ENCODE data around the gene DOK7.
"Not testable (repeated sequence)": the region's sequence is repeated elsewhere in the genome, so short reads cannot be mapped to it uniquely, and the experiment has no call there.

The DOK7 gene

DNA sequence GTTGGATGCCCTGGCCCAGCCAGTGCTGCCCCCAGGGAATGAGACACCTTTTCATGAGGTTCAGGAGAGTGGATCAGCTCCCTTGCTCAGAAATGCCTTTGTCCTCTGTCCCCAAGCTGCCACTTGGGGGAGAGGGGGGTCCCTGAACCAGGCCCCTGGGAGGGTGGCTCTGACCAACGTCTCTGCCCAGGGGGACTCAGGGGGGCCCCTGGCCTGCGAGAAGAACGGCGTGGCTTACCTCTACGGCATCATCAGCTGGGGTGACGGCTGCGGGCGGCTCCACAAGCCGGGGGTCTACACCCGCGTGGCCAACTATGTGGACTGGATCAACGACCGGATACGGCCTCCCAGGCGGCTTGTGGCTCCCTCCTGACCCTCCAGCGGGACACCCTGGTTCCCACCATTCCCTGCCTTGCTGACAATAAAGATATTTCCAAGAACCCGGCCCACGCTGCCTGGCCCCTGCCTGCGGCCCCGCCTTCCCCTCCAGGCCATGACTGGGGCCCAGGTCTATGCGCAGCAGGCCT, 14.0 kb upstream of the DOK7 start:
- no peak overlapping the region for H3K4me3 ChIP-seq (ENCODE audit: insufficient read depth, low read depth, low read length)
- H3K36me3 ChIP-seq (ENCODE audit: control insufficient read depth, insufficient read depth, low read length): no peaks in the 10 kb centered on the region
- 91 to 96% methylated on average over 21 of the region's 21 CpGs for WGBS, 2 experiments
- no peaks in the 10 kb centered on the region for H3K27me3 ChIP-seq (ENCODE audit: control insufficient read depth, insufficient read depth, low read length, poor library complexity, severe bottlenecking)
- H3K4me1 ChIP-seq (ENCODE audit: control insufficient read depth, insufficient read depth, low read length): peaks cover 8% of the 10 kb centered on the region
- H3K9me3 ChIP-seq (ENCODE audit: control insufficient read depth, low read length): no peaks in the 10 kb centered on the region
- no peak overlapping the region for H3K27ac ChIP-seq (ENCODE audit: insufficient read depth, low read depth, low read length, poor library complexity, severe bottlenecking)

DNA sequence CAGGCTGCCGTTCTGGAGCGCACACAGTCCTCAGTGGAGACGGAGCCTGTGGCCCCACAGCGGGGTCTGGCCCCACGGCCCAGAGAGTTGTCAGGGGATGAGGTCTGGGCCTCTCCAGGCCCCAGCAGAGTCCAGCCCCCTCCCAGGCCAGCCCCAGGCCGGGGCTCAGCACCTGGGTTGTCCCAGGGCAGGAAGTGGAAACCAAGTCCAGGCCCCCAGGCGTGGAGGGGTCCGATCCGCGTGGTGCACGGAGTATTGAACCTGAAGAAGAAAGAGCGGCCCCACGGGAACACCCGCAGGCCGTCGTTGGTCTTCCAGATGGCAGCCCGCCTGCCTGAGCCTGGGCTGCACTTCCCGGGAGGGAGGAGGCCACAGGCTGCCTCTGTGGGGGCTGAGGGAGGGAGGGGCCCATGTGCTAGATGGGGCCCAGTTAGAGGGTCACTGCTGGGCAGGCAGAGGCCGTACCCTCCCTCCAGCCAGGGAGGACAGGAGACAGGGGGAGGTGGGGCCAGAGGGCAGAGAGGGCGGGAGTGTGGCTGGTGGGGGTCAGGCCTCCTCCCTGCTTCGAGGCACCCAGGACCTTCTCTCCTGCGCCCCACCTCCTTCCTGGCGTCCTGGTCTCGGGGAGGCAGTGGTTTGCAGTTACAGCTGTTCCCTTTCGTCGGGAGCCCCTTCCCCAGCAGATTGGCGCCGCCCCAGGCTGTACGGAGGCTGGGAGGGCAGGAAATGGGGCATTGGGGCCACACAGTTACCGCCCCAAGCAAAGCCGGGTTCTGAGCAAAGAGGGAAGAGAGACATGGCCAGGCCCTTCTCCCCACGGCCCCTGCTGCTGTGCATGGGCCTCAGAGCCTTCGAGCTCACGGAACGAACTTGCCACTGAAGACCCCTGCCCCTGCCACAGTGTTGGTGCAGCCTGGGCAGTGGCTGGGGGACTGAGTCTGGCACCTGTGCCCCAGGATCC, 13.3 kb upstream of the DOK7 start:
- Histone ChIP-seq H3K27ac (ENCODE audit: insufficient read depth, low read depth, low read length, poor library complexity, severe bottlenecking) (no peak overlapping the region), H3K4me1 (ENCODE audit: control insufficient read depth, insufficient read depth, low read length) (peaks cover 8% of the 10 kb centered on the region), H3K27me3 (ENCODE audit: control insufficient read depth, insufficient read depth, low read length, poor library complexity, severe bottlenecking) (no peaks in the 10 kb centered on the region), H3K9me3 (ENCODE audit: control insufficient read depth, low read length) (no peaks in the 10 kb centered on the region), H3K4me3 (ENCODE audit: insufficient read depth, low read depth, low read length) (no peak overlapping the region), H3K36me3 (ENCODE audit: control insufficient read depth, insufficient read depth, low read length) (no peaks in the 10 kb centered on the region)
- 86 to 89% methylated on average over 35 of the region's 35 CpGs for WGBS, 2 experiments

DNA sequence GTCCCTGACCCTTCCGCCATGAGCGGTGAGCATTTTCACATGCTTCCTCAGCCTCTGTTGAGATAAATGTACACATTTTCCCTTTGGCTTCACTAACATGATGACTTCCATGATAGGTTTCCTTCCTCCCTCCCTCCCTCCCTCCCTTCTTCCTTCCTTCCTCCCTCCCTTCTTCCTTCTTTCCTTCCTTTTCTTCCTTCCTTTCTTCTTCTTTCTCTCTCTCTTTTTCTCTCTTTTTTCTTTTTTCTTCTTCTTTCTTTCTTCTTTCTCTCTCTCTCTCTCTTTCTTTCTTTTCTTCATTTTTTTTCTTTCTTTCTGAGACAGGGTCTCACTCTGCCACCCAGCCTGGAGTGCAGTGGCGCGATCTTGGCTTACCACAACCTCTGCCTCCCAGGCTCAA, 12.5 kb upstream of the DOK7 start:
- H3K4me3 ChIP-seq (ENCODE audit: insufficient read depth, low read depth, low read length): no peak overlapping the region
- no peaks in the 10 kb centered on the region for H3K9me3 ChIP-seq (ENCODE audit: control insufficient read depth, low read length)
- no peaks in the 10 kb centered on the region for H3K36me3 ChIP-seq (ENCODE audit: control insufficient read depth, insufficient read depth, low read length)
- no peak overlapping the region for H3K27ac ChIP-seq (ENCODE audit: insufficient read depth, low read depth, low read length, poor library complexity, severe bottlenecking)
- peaks cover 8% of the 10 kb centered on the region for H3K4me1 ChIP-seq (ENCODE audit: control insufficient read depth, insufficient read depth, low read length)
- WGBS, 2 experiments: 91 to 95% methylated on average over 4 of the region's 4 CpGs
- no peaks in the 10 kb centered on the region for H3K27me3 ChIP-seq (ENCODE audit: control insufficient read depth, insufficient read depth, low read length, poor library complexity, severe bottlenecking)

DNA sequence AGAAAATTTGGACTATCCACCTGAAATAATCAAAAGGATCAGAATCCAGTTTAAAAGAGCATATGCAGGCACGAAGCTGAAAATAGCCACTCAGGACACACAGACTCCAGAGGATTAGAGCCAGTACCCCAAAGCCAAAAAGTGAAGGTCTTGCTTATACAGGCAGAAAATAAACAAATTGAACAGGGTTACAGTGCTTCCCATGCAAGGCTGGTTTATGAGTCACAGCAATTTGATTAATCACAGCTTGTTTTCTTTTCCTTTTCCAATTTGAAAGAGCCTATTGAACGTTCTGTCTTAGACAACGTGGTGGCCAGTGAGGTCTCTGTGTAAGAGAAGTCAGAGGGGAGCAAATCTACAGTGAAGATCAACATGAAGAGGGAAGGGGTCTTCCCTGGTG, 11.2 kb upstream of the DOK7 start:
- H3K27ac ChIP-seq (ENCODE audit: insufficient read depth, low read depth, low read length, poor library complexity, severe bottlenecking): no peak overlapping the region
- no peak overlapping the region for H3K4me3 ChIP-seq (ENCODE audit: insufficient read depth, low read depth, low read length)
- WGBS, 2 experiments: 96 to 97% methylated on average over 3 of the region's 3 CpGs
- H3K27me3 ChIP-seq (ENCODE audit: control insufficient read depth, insufficient read depth, low read length, poor library complexity, severe bottlenecking): no peaks in the 10 kb centered on the region
- H3K4me1 ChIP-seq (ENCODE audit: control insufficient read depth, insufficient read depth, low read length): peaks cover 8% of the 10 kb centered on the region
- H3K36me3 ChIP-seq (ENCODE audit: control insufficient read depth, insufficient read depth, low read length): no peaks in the 10 kb centered on the region
- no peaks in the 10 kb centered on the region for H3K9me3 ChIP-seq (ENCODE audit: control insufficient read depth, low read length)

DNA sequence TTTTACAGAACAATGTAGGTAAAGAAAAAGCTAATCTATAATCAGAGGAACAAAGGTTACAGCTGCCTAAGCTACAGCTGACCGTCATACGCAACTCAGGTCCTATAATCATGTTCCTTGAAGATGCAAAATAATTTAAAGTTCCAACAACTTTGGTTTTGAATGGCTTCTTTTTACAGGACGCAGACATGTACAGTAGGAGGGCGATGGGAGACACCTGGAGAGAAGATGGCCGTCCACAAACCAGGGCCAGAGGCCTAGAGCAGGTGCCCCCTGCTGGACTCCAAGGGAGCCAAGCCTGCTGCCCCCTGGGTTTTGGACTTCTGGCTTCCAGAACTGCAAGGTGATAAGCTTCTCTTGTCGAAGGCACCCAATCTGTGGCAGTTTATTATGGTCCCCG, 10.7 kb upstream of the DOK7 start:
- H3K27ac ChIP-seq (ENCODE audit: insufficient read depth, low read depth, low read length, poor library complexity, severe bottlenecking): no peak overlapping the region
- WGBS, 2 experiments: 84 to 88% methylated on average over 7 of the region's 7 CpGs
- no peaks in the 10 kb centered on the region for H3K36me3 ChIP-seq (ENCODE audit: control insufficient read depth, insufficient read depth, low read length)
- H3K4me1 ChIP-seq (ENCODE audit: control insufficient read depth, insufficient read depth, low read length): peaks cover 8% of the 10 kb centered on the region
- no peaks in the 10 kb centered on the region for H3K27me3 ChIP-seq (ENCODE audit: control insufficient read depth, insufficient read depth, low read length, poor library complexity, severe bottlenecking)
- no peaks in the 10 kb centered on the region for H3K9me3 ChIP-seq (ENCODE audit: control insufficient read depth, low read length)
- H3K4me3 ChIP-seq (ENCODE audit: insufficient read depth, low read depth, low read length): no peak overlapping the region

DNA sequence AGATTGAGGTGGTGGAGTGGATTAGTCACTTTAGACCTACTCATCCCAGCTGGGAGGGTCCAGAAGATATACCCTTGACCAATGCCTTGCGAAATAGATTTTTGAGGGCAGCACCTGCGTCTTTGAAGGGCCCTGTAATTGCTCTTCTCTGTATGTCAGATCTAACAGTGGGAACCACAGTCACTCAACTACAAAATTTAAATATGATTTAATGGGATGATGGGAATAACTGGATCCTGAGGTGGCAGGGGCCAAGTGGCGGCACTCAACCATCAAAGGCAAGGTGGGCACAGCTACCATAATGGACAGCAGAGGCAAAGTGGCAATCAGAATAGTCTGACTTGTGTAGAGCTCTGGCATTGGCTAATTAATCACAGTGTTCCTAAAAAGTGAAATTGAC, 7.5 kb upstream of the DOK7 start:
- H3K36me3 ChIP-seq (ENCODE audit: control insufficient read depth, insufficient read depth, low read length); H3K27ac ChIP-seq (ENCODE audit: insufficient read depth, low read depth, low read length, poor library complexity, severe bottlenecking); H3K27me3 ChIP-seq (ENCODE audit: control insufficient read depth, insufficient read depth, low read length, poor library complexity, severe bottlenecking); H3K9me3 ChIP-seq (ENCODE audit: control insufficient read depth, low read length); H3K4me1 ChIP-seq (ENCODE audit: control insufficient read depth, insufficient read depth, low read length); H3K4me3 ChIP-seq (ENCODE audit: insufficient read depth, low read depth, low read length): not testable (repeated sequence)
- WGBS, 2 experiments: 88 to 96% methylated on average over 2 to 3 of the region's 3 CpGs

DNA sequence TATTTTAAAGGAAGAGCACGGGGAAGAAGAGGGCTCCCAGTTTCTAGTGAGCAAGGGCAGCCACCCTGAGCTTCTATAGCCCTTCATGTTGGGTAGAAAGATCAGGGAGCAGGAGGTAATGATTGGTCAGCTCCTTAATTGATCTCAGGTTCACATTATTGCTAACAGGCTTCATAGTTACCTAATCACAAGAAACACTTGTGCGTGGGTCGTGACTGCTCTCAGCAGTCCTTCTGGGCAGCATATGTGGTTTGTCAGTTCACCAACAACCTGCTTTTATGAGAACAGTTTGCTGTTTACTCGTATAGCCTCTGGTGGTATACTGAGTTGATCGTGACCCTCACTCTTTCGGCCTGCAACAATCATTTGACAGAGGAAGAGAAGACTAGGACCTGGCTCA, 4.7 kb upstream of the DOK7 start:
- H3K36me3 ChIP-seq (ENCODE audit: control insufficient read depth, insufficient read depth, low read length): no peaks in the 10 kb centered on the region
- no peak overlapping the region for H3K4me3 ChIP-seq (ENCODE audit: insufficient read depth, low read depth, low read length)
- 92 to 93% methylated on average over 6 of the region's 6 CpGs for WGBS, 2 experiments
- H3K27me3 ChIP-seq (ENCODE audit: control insufficient read depth, insufficient read depth, low read length, poor library complexity, severe bottlenecking): peaks cover 20% of the 10 kb centered on the region
- H3K9me3 ChIP-seq (ENCODE audit: control insufficient read depth, low read length): no peaks in the 10 kb centered on the region
- no peak overlapping the region for H3K27ac ChIP-seq (ENCODE audit: insufficient read depth, low read depth, low read length, poor library complexity, severe bottlenecking)
- no peaks in the 10 kb centered on the region for H3K4me1 ChIP-seq (ENCODE audit: control insufficient read depth, insufficient read depth, low read length)

DNA sequence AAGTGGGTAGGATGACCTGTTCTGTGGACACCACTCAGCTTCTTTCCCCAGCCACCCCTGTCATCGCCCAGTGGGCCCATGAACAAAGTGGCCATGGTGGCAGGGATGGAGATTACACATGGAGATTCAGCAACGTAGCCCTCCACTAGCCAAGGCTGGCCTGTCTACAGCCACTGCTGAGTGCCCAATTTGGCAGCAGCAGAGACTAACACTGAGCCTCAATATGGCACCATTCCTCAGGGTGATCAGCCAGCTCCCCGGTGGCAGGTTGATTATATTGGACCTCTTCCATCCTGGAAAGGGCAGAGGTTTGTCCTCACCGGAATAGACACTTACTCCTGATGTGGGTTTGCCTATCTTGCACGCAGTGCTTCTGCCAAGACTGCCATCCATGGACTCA, 4.0 kb upstream of the DOK7 start:
- not testable (repeated sequence) for H3K9me3 ChIP-seq (ENCODE audit: control insufficient read depth, low read length); H3K36me3 ChIP-seq (ENCODE audit: control insufficient read depth, insufficient read depth, low read length); H3K4me1 ChIP-seq (ENCODE audit: control insufficient read depth, insufficient read depth, low read length); H3K4me3 ChIP-seq (ENCODE audit: insufficient read depth, low read depth, low read length); H3K27ac ChIP-seq (ENCODE audit: insufficient read depth, low read depth, low read length, poor library complexity, severe bottlenecking)
- peaks cover 27% of the 10 kb centered on the region for H3K27me3 ChIP-seq (ENCODE audit: control insufficient read depth, insufficient read depth, low read length, poor library complexity, severe bottlenecking)
- WGBS, 2 experiments: 95% methylated on average over 5 of the region's 5 CpGs

DNA sequence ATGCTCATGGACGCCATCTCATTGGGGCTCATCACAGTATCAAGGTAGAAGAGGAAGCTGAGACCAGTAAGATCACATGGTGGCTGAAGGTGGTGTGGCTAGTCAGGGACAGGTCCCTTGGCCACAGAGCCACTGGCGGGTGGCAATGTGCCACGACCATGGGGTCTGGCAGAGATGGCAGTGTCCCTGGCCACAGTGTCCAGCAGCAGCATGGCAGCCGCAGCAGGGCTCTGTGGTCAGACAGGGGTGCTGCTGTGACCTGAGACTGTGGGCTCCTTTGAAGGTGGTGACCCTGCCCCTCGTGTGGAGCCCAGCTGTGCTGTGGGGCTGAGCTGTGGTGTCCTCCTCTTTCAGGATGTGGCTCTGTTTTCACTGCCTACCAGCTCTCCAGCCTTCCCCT, 2.2 kb upstream of the DOK7 start:
- no peak overlapping the region for H3K27ac ChIP-seq (ENCODE audit: insufficient read depth, low read depth, low read length, poor library complexity, severe bottlenecking)
- no peaks in the 10 kb centered on the region for H3K36me3 ChIP-seq (ENCODE audit: control insufficient read depth, insufficient read depth, low read length)
- WGBS, 2 experiments: 90 to 94% methylated on average over 5 of the region's 5 CpGs
- no peak overlapping the region for H3K4me3 ChIP-seq (ENCODE audit: insufficient read depth, low read depth, low read length)
- H3K4me1 ChIP-seq (ENCODE audit: control insufficient read depth, insufficient read depth, low read length): peaks cover 9% of the 10 kb centered on the region
- no peaks in the 10 kb centered on the region for H3K9me3 ChIP-seq (ENCODE audit: control insufficient read depth, low read length)
- H3K27me3 ChIP-seq (ENCODE audit: control insufficient read depth, insufficient read depth, low read length, poor library complexity, severe bottlenecking): peaks cover 42% of the 10 kb centered on the region

DNA sequence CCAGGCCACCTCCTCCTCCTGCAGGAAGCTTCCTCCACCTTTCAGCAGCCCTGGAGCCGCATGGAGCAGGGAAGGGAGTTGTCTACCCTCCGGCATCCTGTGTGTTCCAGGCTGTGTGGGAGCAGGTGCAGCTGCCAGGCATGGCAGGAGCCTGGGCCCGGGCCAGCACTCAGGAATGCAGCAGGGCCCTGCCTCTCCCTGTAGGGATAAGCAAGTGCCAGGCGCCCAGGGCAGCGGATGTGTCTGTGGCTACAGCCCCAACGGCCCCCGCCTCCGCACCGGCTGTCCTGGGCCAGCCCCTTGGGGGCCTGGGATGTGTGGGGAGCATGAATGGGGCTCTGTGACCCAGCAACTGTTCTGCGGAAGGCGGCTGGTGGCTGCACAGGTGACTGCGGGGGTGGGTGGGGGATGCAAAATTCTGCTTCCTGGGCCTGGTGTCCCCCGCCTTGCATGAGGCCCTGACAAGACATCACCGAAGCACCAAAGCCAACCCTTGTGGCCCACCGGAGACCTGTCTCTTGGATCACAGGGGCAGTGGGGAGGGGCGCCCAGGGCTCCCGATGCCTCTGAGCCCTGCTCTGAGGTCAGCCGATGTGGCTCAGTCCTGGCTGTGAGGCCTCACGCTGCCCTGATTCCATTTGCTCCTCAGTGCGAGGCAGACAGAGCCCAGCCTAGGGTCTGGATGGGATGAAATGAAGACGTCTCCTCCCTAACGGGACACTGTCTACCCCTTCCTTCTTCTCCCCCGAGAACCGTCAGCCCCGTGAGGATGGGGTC, 1.4 kb upstream of the DOK7 start:
- WGBS, 2 experiments: 86 to 87% methylated on average over 24 to 25 of the region's 25 CpGs
- Histone ChIP-seq H3K27me3 (ENCODE audit: control insufficient read depth, insufficient read depth, low read length, poor library complexity, severe bottlenecking) (peaks cover 45% of the 10 kb centered on the region), H3K4me1 (ENCODE audit: control insufficient read depth, insufficient read depth, low read length) (peaks cover 10% of the 10 kb centered on the region), H3K9me3 (ENCODE audit: control insufficient read depth, low read length) (no peaks in the 10 kb centered on the region), H3K4me3 (ENCODE audit: insufficient read depth, low read depth, low read length) (no peak overlapping the region), H3K27ac (ENCODE audit: insufficient read depth, low read depth, low read length, poor library complexity, severe bottlenecking) (no peak overlapping the region), H3K36me3 (ENCODE audit: control insufficient read depth, insufficient read depth, low read length) (no peaks in the 10 kb centered on the region)
